22Rv1 (cell line): ENCODE results near the gene CREB5.

Source experiments
- CTCF ChIP-seq: fragments of 450-650 bp; IDR thresholded peaks from 2 replicates; pipeline ENCODE4 v1.5.1; 2017; ENCODE audit warnings: mild to moderate bottlenecking
- ZFX ChIP-seq: fragments of 450-650 bp; IDR thresholded peaks from 2 replicates; pipeline ENCODE4 v1.6.1; 2017; ENCODE audit warnings: antibody characterized with exemption, borderline replicate concordance

- TF ChIP-seq CTCF (no peak), ZFX (no peak)
Observed at GRCh38 chr7:28631995-28632394, 219.7 kb downstream of the CREB5 start.
